B cell (primary cell): ENCODE results near the gene DPH2. TPM values are rescaled to one million over a fixed set of nuclear protein-coding genes. Genes with fewer than 3 reads are reported as not detected.

ENCODE experiments used
- ATAC-seq: fragments of 200-7000 bp; cut with Tn5 transposase; one replicate; pipeline ENCODE4 v1.10.0; 2021; ENCODE audit warnings: low read depth, mild to moderate bottlenecking, moderate number of reproducible peaks, moderate library complexity
- CTCF ChIA-PET: fragments of 350-600 bp; sonication (Branson Sonifier 250); formaldehyde crosslinking; loops from one replicate; lab custom pipeline; 2021; ENCODE audit warnings: antibody characterized with exemption, inconsistent platforms; lab: Charles Lee
- POLR2A ChIA-PET: fragments of 350-600 bp; sonication (Branson Sonifier 250); formaldehyde crosslinking; loops from one replicate; lab custom pipeline; 2021; ENCODE audit warnings: antibody characterized with exemption; lab: Charles Lee
- DNase-seq: peaks from one replicate; pipeline ENCODE4 v3.0.0; 2013
- H2AFZ ChIP-seq: 2 replicates; pipeline ENCODE4 v1.6.1; 2012; ENCODE audit warnings: mild to moderate bottlenecking, low read depth, low read length; ENCODE audit not compliant: insufficient read depth, poor library complexity, severe bottlenecking
- H3K27ac ChIP-seq, 2 donors: 1 replicate in 1 of 2; 2 replicates in 1 of 2; pipeline ENCODE4 v1.5.1; 2012 to 2013; ENCODE audit warnings: low read length in 2 of 2, mild to moderate bottlenecking in 2 of 2, moderate library complexity in 1 of 2
- H3K27me3 ChIP-seq, 4 experiments: fragments of 200-600 bp in 1 of 4; sonication (generic) in 1 of 4; replicated peaks in 1 of 4; 1 replicate in 2 of 4; 2 replicates in 2 of 4; pipeline versions ENCODE4 v1.6.1 to v1.7.0; 2013 to 2016; ENCODE audit warnings: low read length in 3 of 4, mild to moderate bottlenecking in 2 of 4, mixed read lengths in 1 of 4, moderate library complexity in 1 of 4; ENCODE audit not compliant: insufficient read depth in 4 of 4, control insufficient read depth in 3 of 4; ENCODE audit errors: control extremely low read depth in 1 of 4
- H3K36me3 ChIP-seq, 2 experiments: replicated peaks in 1 of 2; 1 replicate in 1 of 2; 2 replicates in 1 of 2; pipeline versions ENCODE4 v1.6.1 to v1.7.1; 2013; ENCODE audit warnings: low read length in 1 of 2; ENCODE audit not compliant: insufficient read depth in 2 of 2, control insufficient read depth in 1 of 2; ENCODE audit errors: control extremely low read depth in 1 of 2, extremely low read depth in 1 of 2
- H3K4me1 ChIP-seq, 2 donors: fragments of 200-600 bp in 1 of 2; sonication (generic) in 1 of 2; 1 replicate in 1 of 2; 2 replicates in 1 of 2; pipeline versions ENCODE4 v1.5.1 to v1.6.1; 2013 to 2017; ENCODE audit warnings: low read length in 2 of 2; ENCODE audit not compliant: control insufficient read depth in 2 of 2, insufficient read depth in 2 of 2
- H3K4me2 ChIP-seq: replicated peaks from 2 replicates; pipeline ENCODE3; 2012; ENCODE audit warnings: mild to moderate bottlenecking, low read depth, low read length; ENCODE audit not compliant: poor library complexity, severe bottlenecking
- H3K4me3 ChIP-seq, 5 experiments: fragments of 200-600 bp in 1 of 5; sonication (generic) in 1 of 5; 1 replicate in 3 of 5; 2 replicates in 2 of 5; pipeline versions ENCODE4 v1.5.1 to v1.7.0; 2011 to 2016; ENCODE audit warnings: low read length in 4 of 5, mild to moderate bottlenecking in 4 of 5, low read depth in 2 of 5, control low read depth in 1 of 5, moderate library complexity in 1 of 5; ENCODE audit not compliant: insufficient read depth in 1 of 5; ENCODE audit errors: control extremely low read depth in 1 of 5, extremely low read depth in 1 of 5
- H3K79me2 ChIP-seq: fragments of 200-600 bp; sonication (generic); one replicate; pipeline ENCODE4 v1.6.0; 2016; ENCODE audit warnings: low read length; ENCODE audit not compliant: control insufficient read depth, insufficient read depth
- H3K9ac ChIP-seq: fragments of 200-600 bp; sonication (generic); 2 replicates; pipeline ENCODE4 v1.6.1; 2017; ENCODE audit warnings: mild to moderate bottlenecking, low read length, moderate library complexity
- H3K9me3 ChIP-seq, 3 donors: one replicate each; pipeline versions ENCODE4 v1.6.1 to v1.7.1; 2013; ENCODE audit warnings: low read length in 2 of 3; ENCODE audit not compliant: control insufficient read depth in 2 of 3, insufficient read depth in 1 of 3; ENCODE audit errors: control extremely low read depth in 1 of 3
- H4K20me1 ChIP-seq: 2 replicates; pipeline ENCODE4 v1.6.0; 2012; ENCODE audit warnings: mild to moderate bottlenecking, low read length; ENCODE audit not compliant: insufficient read depth, control insufficient read depth, poor library complexity, severe bottlenecking
- H3K27ac Mint-ChIP-seq: one replicate; pipeline ENCODE4 v1.8.0; 2021; ENCODE audit warnings: mixed read lengths
- H3K27me3 Mint-ChIP-seq: one replicate; pipeline ENCODE4 v1.8.0; 2021; ENCODE audit warnings: mixed read lengths
- H3K4me1 Mint-ChIP-seq: one replicate; pipeline ENCODE4 v1.8.0; 2021; ENCODE audit warnings: mixed read lengths
- H3K4me3 Mint-ChIP-seq: one replicate; pipeline ENCODE4 v1.8.0; 2021; ENCODE audit warnings: mixed read lengths
- H3K9me3 Mint-ChIP-seq: one replicate; pipeline ENCODE4 v1.8.0; 2022; ENCODE audit warnings: mixed read lengths; ENCODE audit not compliant: insufficient read depth
- CTCF ChIP-seq: fragments of 200-600 bp; IDR thresholded peaks from one replicate; pipeline ENCODE4 v1.8.0; 2022; ENCODE audit warnings: antibody characterized with exemption, mild to moderate bottlenecking
- EZH2 ChIP-seq: IDR thresholded peaks from 2 replicates; pipeline ENCODE4 v1.6.1; 2012; ENCODE audit warnings: borderline replicate concordance, low read depth, mild to moderate bottlenecking, moderate library complexity, low read length; ENCODE audit not compliant: insufficient read depth, poor library complexity, severe bottlenecking
- WGBS: methylation state at CpG from one replicate; pipeline ENCODE4 v1.1.5; 2013; ENCODE audit warnings: missing lambda C conversion rate; ENCODE audit not compliant: insufficient coverage; 5-methylcytosine and 5-hydroxymethylcytosine counted together
- intact Hi-C: fragments of 100-400 bp; cut with micrococcal nuclease; formaldehyde crosslinking; loops from one replicate; pipeline ENCODE4 v1.10.0; 2022
- polyA plus RNA-seq: library from polyadenylated mRNA; depleted of rRNA; stranded (reverse); fragments of >200 nt; gene quantifications from 2 replicates; pipeline ENCODE4 v1.2.3, GENCODE V29; 2012
- total RNA-seq, 2 donors: library from RNA; stranded (reverse); fragments of 120-200 nt in 1 of 2; gene quantifications; 1 replicate in 1 of 2; 2 replicates in 1 of 2; pipeline versions ENCODE4 v1.2.3 to v1.2.4, GENCODE V29; 2013 to 2022

DPH2 gene
- total and polyA plus RNA-seq, 2 donors (not counting 1 experiment from before 2014, with no cell fraction given): 30.5 to 71.9 TPM

- no peaks in the 10 kb centered on the region for H3K4me1 ChIP-seq
- ATAC-seq: no peak
- intact Hi-C loops: no loop called here
Measured at GRCh38 chr1:44015206-44015605, 45.4 kb downstream of the DPH2 start.

More at GRCh38 chr1:44015206-44015605, 45.4 kb downstream of the DPH2 start:
- TF ChIP-seq CTCF: no peak
- TF ChIP-seq EZH2: no peak
- no peak overlapping the region for H3K27ac Mint-ChIP-seq
- no peaks in the 10 kb centered on the region for H3K4me1 Mint-ChIP-seq
- H3K79me2 ChIP-seq: no peaks in the 10 kb centered on the region
- H3K4me3 Mint-ChIP-seq: no peak overlapping the region
- no peak for DNase-seq
- H3K4me3 ChIP-seq: no peak overlapping the region
- H3K27me3 Mint-ChIP-seq: peaks cover 9% of the 10 kb centered on the region
- H3K36me3 ChIP-seq: no peaks in the 10 kb centered on the region
- no peaks in the 10 kb centered on the region for H3K9me3 Mint-ChIP-seq
- 100% methylated on average over 1 of the region's 3 CpGs for WGBS
- H4K20me1 ChIP-seq: no peaks in the 10 kb centered on the region
- H3K9me3 ChIP-seq: no peaks in the 10 kb centered on the region
- no peaks in the 10 kb centered on the region for H3K27me3 ChIP-seq
- ChIA-PET CTCF (interaction anchor here (2.5 to 3.6 kb wide), 3 partner anchors 10 to 21 kb away, joined by 8 to 21 read pairs (median 21); partner anchors contain the start of gene SLC6A9), POLR2A (no interaction called here)
- H2AFZ ChIP-seq: no peak overlapping the region
- H3K4me2 ChIP-seq: no peak overlapping the region
- H3K9ac ChIP-seq: no peak overlapping the region
- H3K27ac ChIP-seq: no peak overlapping the region
